H1 (cell line): Measurements from ENCODE around the gene HPRT1. TPM values are rescaled to one million over a fixed set of nuclear protein-coding genes. Genes with fewer than 3 reads are reported as not detected.

Experiments
- CTCF ChIA-PET: fragments of 300-600 bp; sonication (Branson Sonifier 250); formaldehyde crosslinking; loops from one replicate; lab custom pipeline; 2021; ENCODE audit not compliant: partially characterized antibody; lab: Charles Lee
- POLR2A ChIA-PET: fragments of 300-600 bp; sonication (Branson Sonifier 250); formaldehyde crosslinking; loops from one replicate; lab custom pipeline; 2021; ENCODE audit warnings: inconsistent platforms; ENCODE audit not compliant: partially characterized antibody; lab: Charles Lee
- DNase-seq, 2 experiments: peaks; one replicate each; pipeline versions ENCODE4 v3.0.0 to v3.0.0-alpha.2; 2010 to 2022; ENCODE audit warnings: low spot score in 2 of 2, low read depth in 1 of 2, mixed read lengths in 1 of 2
- FAIRE-seq: peaks from 2 replicates; lab custom pipeline; 2011; peaks lifted over from hg19 to GRCh38; lab: Jason Lieb, UNC
- H2AFZ ChIP-seq: 2 replicates; pipeline ENCODE4 v1.8.1; 2012; ENCODE audit warnings: low read length, inconsistent platforms
- H2AK5ac ChIP-seq: 2 replicates; pipeline ENCODE4 v1.6.1; 2013; ENCODE audit warnings: low read depth, low read length
- H2BK120ac ChIP-seq: replicated peaks from 2 replicates; pipeline ENCODE3; 2013; ENCODE audit warnings: low read depth, low read length, inconsistent platforms
- H2BK12ac ChIP-seq: 2 replicates; pipeline ENCODE4 v1.6.1; 2013; ENCODE audit warnings: low read depth, low read length
- H2BK15ac ChIP-seq: 2 replicates; pipeline ENCODE4 v1.6.1; 2013; ENCODE audit warnings: low read length
- H2BK20ac ChIP-seq: 2 replicates; pipeline ENCODE4 v1.6.1; 2013; ENCODE audit warnings: low read length
- H2BK5ac ChIP-seq: 2 replicates; pipeline ENCODE4 v1.6.1; 2013; ENCODE audit warnings: low read depth, low read length
- H3K14ac ChIP-seq: 2 replicates; pipeline ENCODE4 v1.6.1; 2013; ENCODE audit warnings: inconsistent platforms; ENCODE audit not compliant: insufficient read length
- H3K18ac ChIP-seq: 2 replicates; pipeline ENCODE4 v1.6.1; 2013; ENCODE audit warnings: low read length; ENCODE audit errors: extremely low read depth
- H3K23ac ChIP-seq: 2 replicates; pipeline ENCODE4 v1.6.1; 2013; ENCODE audit warnings: inconsistent platforms; ENCODE audit not compliant: insufficient read length
- H3K23me2 ChIP-seq: 2 replicates; pipeline ENCODE4 v1.6.1; 2013; ENCODE audit warnings: low read depth, low read length
- H3K27ac ChIP-seq: 2 replicates; pipeline ENCODE4 v1.6.1; 2011; ENCODE audit warnings: low read depth, low read length, inconsistent platforms
- H3K27me3 ChIP-seq, 4 experiments: replicated peaks in 1 of 4; 1 replicate in 1 of 4; 2 replicates in 3 of 4; pipeline versions ENCODE4 v1.6.1 to v1.8.1; 2011 to 2013; ENCODE audit warnings: low read length in 3 of 4, mild to moderate bottlenecking in 3 of 4, inconsistent platforms in 2 of 4, mixed read lengths in 2 of 4, moderate library complexity in 1 of 4; ENCODE audit not compliant: control insufficient read depth in 3 of 4, insufficient read depth in 3 of 4; ENCODE audit errors: extremely low read depth in 1 of 4
- H3K36me3 ChIP-seq, 4 experiments: 2 replicates each; pipeline versions ENCODE4 v1.6.1 to v1.8.1; 2011 to 2013; ENCODE audit warnings: mild to moderate bottlenecking in 4 of 4, low read length in 3 of 4, moderate library complexity in 2 of 4, control low read depth in 1 of 4, inconsistent platforms in 1 of 4; ENCODE audit not compliant: insufficient read depth in 4 of 4, control insufficient read depth in 2 of 4
- H3K4ac ChIP-seq: replicated peaks from 2 replicates; pipeline ENCODE3; 2013; ENCODE audit warnings: low read length, low read depth, mixed read lengths, inconsistent platforms; ENCODE audit not compliant: insufficient read length
- H3K4me1 ChIP-seq, 4 experiments: replicated peaks in 1 of 4; 1 replicate in 1 of 4; 2 replicates in 3 of 4; pipeline versions ENCODE4 v1.6.1 to v1.8.1; 2011 to 2013; ENCODE audit warnings: low read length in 3 of 4, inconsistent platforms in 2 of 4, mixed read lengths in 1 of 4; ENCODE audit not compliant: insufficient read depth in 4 of 4, control insufficient read depth in 3 of 4
- H3K4me2 ChIP-seq, 2 experiments: 2 replicates each; pipeline versions ENCODE4 v1.6.1 to v1.8.1; 2011 to 2013; ENCODE audit warnings: low read depth in 2 of 2, low read length in 2 of 2, control low read depth in 1 of 2, inconsistent platforms in 1 of 2, mild to moderate bottlenecking in 1 of 2; ENCODE audit not compliant: insufficient read depth in 1 of 2
- H3K4me3 ChIP-seq, 4 experiments: fragments of 200-600, 300-600 bp in 1 of 4; sonication (generic), shearing (Covaris generic), sonication (Bioruptor Twin) in 1 of 4; 2 replicates each; pipeline versions ENCODE4 v1.5.1 to v1.8.1; 2011 to 2016; ENCODE audit warnings: low read length in 4 of 4, low read depth in 3 of 4, control low read depth in 2 of 4, inconsistent platforms in 2 of 4, mild to moderate bottlenecking in 2 of 4, mixed read lengths in 1 of 4, moderate library complexity in 1 of 4; ENCODE audit not compliant: insufficient read depth in 2 of 4; ENCODE audit errors: extremely low read depth in 1 of 4
- H3K56ac ChIP-seq: replicated peaks from 2 replicates; pipeline ENCODE3; 2013; ENCODE audit warnings: low read depth, mild to moderate bottlenecking, mixed read lengths, low read length, inconsistent platforms; ENCODE audit not compliant: insufficient read length
- H3K79me1 ChIP-seq: 2 replicates; pipeline ENCODE4 v1.6.1; 2013; ENCODE audit warnings: low read depth, low read length, control low read depth
- H3K79me2 ChIP-seq, 2 experiments: 2 replicates each; pipeline versions ENCODE4 v1.6.1 to v1.8.1; 2012 to 2013; ENCODE audit warnings: low read length in 2 of 2, mild to moderate bottlenecking in 2 of 2, inconsistent platforms in 1 of 2; ENCODE audit not compliant: insufficient read depth in 2 of 2, control insufficient read depth in 1 of 2
- H3K9ac ChIP-seq, 4 experiments: replicated peaks in 1 of 4; 1 replicate in 1 of 4; 2 replicates in 3 of 4; pipeline versions ENCODE4 v1.6.1 to v1.8.1; 2011 to 2013; ENCODE audit warnings: low read depth in 3 of 4, low read length in 3 of 4, control low read depth in 2 of 4, mild to moderate bottlenecking in 2 of 4, moderate library complexity in 2 of 4, inconsistent platforms in 1 of 4; ENCODE audit errors: extremely low read depth in 1 of 4
- H3K9me3 ChIP-seq, 2 experiments: 2 replicates each; pipeline versions ENCODE4 v1.6.1 to v1.8.1; 2012 to 2013; ENCODE audit warnings: mild to moderate bottlenecking in 2 of 2, moderate library complexity in 2 of 2, control low read depth in 1 of 2, inconsistent platforms in 1 of 2, low read depth in 1 of 2, low read length in 1 of 2, mixed read lengths in 1 of 2; ENCODE audit not compliant: insufficient read depth in 2 of 2
- H4K20me1 ChIP-seq, 2 experiments: replicated peaks in 1 of 2; 2 replicates each; pipeline versions ENCODE3 to v1.8.1; 2011 to 2013; ENCODE audit warnings: inconsistent platforms in 2 of 2, low read length in 2 of 2, mild to moderate bottlenecking in 1 of 2; ENCODE audit not compliant: insufficient read depth in 2 of 2, control insufficient read depth in 1 of 2
- H4K5ac ChIP-seq: 2 replicates; pipeline ENCODE4 v1.6.1; 2013; ENCODE audit warnings: low read length, low read depth, mixed read lengths, inconsistent platforms; ENCODE audit not compliant: insufficient read length
- H4K8ac ChIP-seq: 2 replicates; pipeline ENCODE4 v1.8.0; 2013; ENCODE audit warnings: mild to moderate bottlenecking, moderate library complexity, low read length, inconsistent platforms; ENCODE audit not compliant: insufficient read depth; ENCODE audit errors: extremely low read depth
- H4K91ac ChIP-seq: replicated peaks from 2 replicates; pipeline ENCODE3; 2013; ENCODE audit warnings: low read length, mixed read lengths, inconsistent platforms; ENCODE audit not compliant: insufficient read length
- POU5F1 ChIP-seq: IDR thresholded peaks from 2 replicates; pipeline ENCODE4 v1.6.1; 2011; ENCODE audit warnings: low read depth, mild to moderate bottlenecking, low read length, moderate library complexity
- TEAD4 ChIP-seq: IDR thresholded peaks from 2 replicates; pipeline ENCODE4 v1.6.1; 2012; ENCODE audit warnings: low read depth, low read length, inconsistent platforms, mixed read lengths
- WGBS, 2 experiments: shearing (Covaris generic) in 1 of 2; methylation state at CpG; one replicate each; pipeline versions ENCODE4 v1.1.6 to v1.1.7; 2013 to 2015; ENCODE audit warnings: low lambda C conversion rate in 2 of 2, mixed read lengths in 2 of 2, inconsistent platforms in 1 of 2, low coverage in 1 of 2, missing lambda C conversion rate in 1 of 2; ENCODE audit not compliant: insufficient replicate concordance in 2 of 2, insufficient coverage in 1 of 2, insufficient read length in 1 of 2; ENCODE audit errors: extremely low coverage in 1 of 2, missing lambda C conversion rate in 1 of 2; 5-methylcytosine and 5-hydroxymethylcytosine counted together
- polyA plus RNA-seq, 7 experiments: library from polyadenylated mRNA; depleted of rRNA in 3 of 7; stranded (reverse) in 5 of 7; unstranded in 2 of 7; fragments of >200 nt in 5 of 7; fragments of 200-250 nt in 2 of 7; gene quantifications; 1 replicate in 5 of 7; 2 replicates in 1 of 7; 4 replicates in 1 of 7; pipeline versions ENCODE4 v1.2.1 to v1.2.3, GENCODE V29; 2011 to 2013; ENCODE audit warnings: missing spikeins in 2 of 7, mixed read lengths in 2 of 7
- total RNA-seq: library from RNA; stranded (reverse); fragmentation: NEBNext Ultra II Directional; extraction: Animal tissue kit (Norgen Biotek cat#: 25700); gene quantifications from 2 replicates; pipeline ENCODE4 v1.2.1, GENCODE V29; 2021

HPRT1 gene
- total and polyA plus RNA-seq, 2 of the 8 experiments (the other 6 are each of a cell fraction or from before 2014, with no cell fraction given) = 16.9 to 49.5 TPM

- Histone ChIP-seq H2BK15ac (no peak overlapping the region), H3K14ac (no peak overlapping the region), H3K9me3 (no peaks in the 10 kb centered on the region), H3K23ac (no peak overlapping the region), H3K23me2 (no peaks in the 10 kb centered on the region), H2BK12ac (no peak overlapping the region), H3K4me3 (no peak overlapping the region), H4K8ac (no peak overlapping the region), H3K4ac (no peak overlapping the region), H3K27me3 (no peaks in the 10 kb centered on the region), H2BK120ac (no peak overlapping the region), H3K9ac (no peak overlapping the region), H2AFZ (no peak overlapping the region), H3K27ac (no peak overlapping the region), H3K36me3 (peaks cover 0 to 25% (median 5%) of the 10 kb centered on the region in 4 experiments; a peak in 2 of 8 replicates), H4K20me1 (no peaks in the 10 kb centered on the region), H4K91ac (no peak overlapping the region), H2BK20ac (no peak overlapping the region), H3K4me1 (no peaks in the 10 kb centered on the region), H3K79me1 (no peaks in the 10 kb centered on the region), H3K18ac (no peak overlapping the region), H2AK5ac (no peak overlapping the region), H4K5ac (no peak overlapping the region), H2BK5ac (no peak overlapping the region), H3K4me2 (no peak overlapping the region), H3K79me2 (no peaks in the 10 kb centered on the region), H3K56ac (no peak overlapping the region)
- peak; percentile 32 for FAIRE-seq
- CTCF ChIA-PET = no interaction called here
- no peak for DNase-seq
- POLR2A ChIA-PET = no interaction called here
- TF ChIP-seq TEAD4 (peak; percentile 62), POU5F1 (no peak)
- 88% methylated on average over 4 of the region's 4 CpGs; no CpG with 5 or more reads in 1 of the 2 experiments for WGBS, 2 experiments
Measured at GRCh38 chrX:134478374-134478773, 18.4 kb downstream of the HPRT1 start.
